K562 (cell line): Measurements from ENCODE around the gene SGK1. TPM values are rescaled to one million over a fixed set of nuclear protein-coding genes. Genes with fewer than 3 reads are reported as not detected.
A peak's percentile ranks its signal among the peaks of the same experiment; 100 is the strongest.

Experiments
- MGA ChIP-seq: fragments of 450-650 bp; IDR thresholded peaks from 2 replicates; pipeline ENCODE4 v1.6.1; 2016; ENCODE audit warnings: mild to moderate bottlenecking, moderate library complexity
- SMARCA5 ChIP-seq: fragments of 450-650 bp; IDR thresholded peaks from 2 replicates; pipeline ENCODE4 v1.6.1; 2016
- TAF9B ChIP-seq: fragments of 450-650 bp; IDR thresholded peaks from 2 replicates; pipeline ENCODE4 v1.6.1; 2018; ENCODE audit warnings: mild to moderate bottlenecking; ENCODE audit not compliant: partially characterized antibody
- polyA plus RNA-seq, 8 experiments: library from polyadenylated mRNA; depleted of rRNA in 4 of 8; stranded (reverse) in 5 of 8; unstranded in 3 of 8; fragments of >200 nt; fragmentation: Nextera tagmentation in 2 of 8; fragmentation: Illumina TruSeq in 1 of 8; extraction: Ambion mirVana in 2 of 8; extraction: Trizol in 1 of 8; gene quantifications; 2 replicates each; pipeline versions ENCODE4 v1.2.1 to v1.2.3, GENCODE V29; 2011 to 2014; ENCODE audit warnings: inconsistent platforms in 1 of 8, missing spikeins in 1 of 8
- total RNA-seq, 7 experiments: library from RNA; depleted of rRNA in 6 of 7; stranded (reverse); fragments of >200 nt in 6 of 7; fragmentation: Illumina TruSeq in 2 of 7; extraction: Trizol in 2 of 7; gene quantifications; 2 replicates each; pipeline versions ENCODE4 v1.2.1 to v1.2.3, GENCODE V29; 2011 to 2021; ENCODE audit warnings: low replicate concordance in 1 of 7

Gene SGK1
- total and polyA plus RNA-seq, 9 of the 15 experiments (the other 6 are each of a cell fraction or from before 2014, with no cell fraction given), result 3.5 to 7.2 (median 3.9) TPM

- TF ChIP-seq MGA, result 0 out of 2 replicates have a peak, but pooled peaks have one; percentile 12
- TF ChIP-seq SMARCA5, result no peak
- TF ChIP-seq TAF9B, result no peak
- TF ChIP-seq, all 486 proteins: peak for 3
These were observed 1.9 kb downstream of the SGK1 start (continued) for GRCh38 chr6:134315974-134316441.
